Thyroid gland (tissue), 4 donors: Measurements from ENCODE around the gene HIVEP3. TPM values are rescaled to one million over a fixed set of nuclear protein-coding genes. Genes with fewer than 3 reads are reported as not detected.

Experiments
- DNase-seq, 2 donors: peaks; one replicate each; pipeline ENCODE4 v3.0.0-alpha.2; 2019
- H3K27ac ChIP-seq, 3 donors: fragments of 200-600 bp; sonication (generic); 1 replicate in 2 of 3; 2 replicates in 1 of 3; pipeline ENCODE4 v1.5.1; 2016 to 2019; ENCODE audit warnings: mild to moderate bottlenecking in 1 of 3, moderate library complexity in 1 of 3
- H3K27me3 ChIP-seq: fragments of 200-600 bp; sonication (generic); one replicate; pipeline ENCODE4 v1.5.1; 2019
- H3K36me3 ChIP-seq, 2 donors: fragments of 200-600 bp; sonication (generic); one replicate each; pipeline ENCODE4 v1.5.1; 2016 to 2019
- H3K4me1 ChIP-seq, 2 donors: fragments of 200-600 bp; sonication (generic); one replicate each; pipeline ENCODE4 v1.5.1; 2017 to 2019
- H3K4me3 ChIP-seq, 3 donors: fragments of 200-600 bp; sonication (generic); replicated peaks in 1 of 3; 1 replicate in 2 of 3; 2 replicates in 1 of 3; pipeline ENCODE4 v1.5.1; 2016; ENCODE audit warnings: mild to moderate bottlenecking in 1 of 3
- H3K9me3 ChIP-seq: fragments of 200-600 bp; sonication (generic); one replicate; pipeline ENCODE4 v1.5.1; 2017
- CTCF ChIP-seq, 6 experiments: fragments of 200-600 bp in 3 of 6; fragments of 450-650 bp in 3 of 6; sonication (generic) in 3 of 6; IDR thresholded peaks; one replicate each; pipeline ENCODE4 v1.5.1; 2016 to 2019; ENCODE audit warnings: antibody characterized with exemption in 6 of 6, mild to moderate bottlenecking in 2 of 6, inconsistent platforms in 1 of 6, moderate library complexity in 1 of 6
- POLR2A ChIP-seq, 2 donors: fragments of 450-650 bp; IDR thresholded peaks; one replicate each; pipeline ENCODE4 v1.6.1; 2017; ENCODE audit warnings: antibody characterized with exemption in 2 of 2, mild to moderate bottlenecking in 2 of 2, moderate library complexity in 1 of 2
- WGBS, 2 donors: methylation state at CpG; one replicate each; pipeline ENCODE4 v1.1.5; 2017; 5-methylcytosine and 5-hydroxymethylcytosine counted together
- intact Hi-C: fragments of 100-400 bp; cut with DNase I; formaldehyde crosslinking; loops from one replicate; pipeline ENCODE4 v1.15.1; 2023
- total RNA-seq, 4 donors: library from RNA; depleted of rRNA; stranded (reverse); fragments of >200 nt; gene quantifications; one replicate each; pipeline ENCODE4 v1.2.3, GENCODE V29; 2016

HIVEP3 gene
- total RNA-seq, 4 donors from 2014 or later: 9.7 to 13.5 (median 12.5) TPM

GRCh38 chr1:41691424-41691823, 227.3 kb downstream of the HIVEP3 start:
- TF ChIP-seq CTCF (IDR thresholded peaks at IDR 0.05) (no peak), POLR2A (IDR thresholded peaks at IDR 0.05) (no peak)
- WGBS, 2 donors: 92% methylated on average over 2 of the region's 2 CpGs
- Histone ChIP-seq H3K4me1 (peaks cover 0 to 4% of the 10 kb centered on the region in 2 donors), H3K9me3 (no peaks in the 10 kb centered on the region), H3K27me3 (no peaks in the 10 kb centered on the region), H3K27ac (no peak overlapping the region), H3K36me3 (no peaks in the 10 kb centered on the region), H3K4me3 (no peak overlapping the region)
- DNase-seq: no peak
- intact Hi-C loops: no loop called here

GRCh38 chr1:41690331-41690730, 228.4 kb downstream of the HIVEP3 start:
- no peaks in the 10 kb centered on the region for H3K27me3 ChIP-seq
- no peak for DNase-seq
- no peaks in the 10 kb centered on the region for H3K9me3 ChIP-seq
- H3K27ac ChIP-seq: no peak overlapping the region
- intact Hi-C loops: no loop called here
- H3K4me3 ChIP-seq: no peak overlapping the region
- TF ChIP-seq POLR2A (IDR thresholded peaks at IDR 0.05) (no peak), CTCF (IDR thresholded peaks at IDR 0.05) (no peak)
- H3K36me3 ChIP-seq: no peaks in the 10 kb centered on the region
- H3K4me1 ChIP-seq: peaks cover 0 to 4% of the 10 kb centered on the region in 2 donors
- 99% methylated on average over 8 of the region's 8 CpGs for WGBS, 2 donors

- intact Hi-C loops: no loop called here
- TF ChIP-seq CTCF (IDR thresholded peaks at IDR 0.05): no peak
- no peak for TF ChIP-seq POLR2A (IDR thresholded peaks at IDR 0.05)
- H3K4me1 ChIP-seq: peaks cover 0 to 4% of the 10 kb centered on the region in 2 donors
- H3K9me3 ChIP-seq: no peaks in the 10 kb centered on the region
- H3K27me3 ChIP-seq: no peaks in the 10 kb centered on the region
- no peak overlapping the region for H3K4me3 ChIP-seq
- H3K36me3 ChIP-seq: no peaks in the 10 kb centered on the region
- DNase-seq: peak; percentile 28 to 39
- 56 to 68% methylated on average over 7 of the region's 7 CpGs for WGBS, 2 donors
- no peak overlapping the region for H3K27ac ChIP-seq
Measured at GRCh38 chr1:41689558-41689981, 229.2 kb downstream of the HIVEP3 start.

GRCh38 chr1:41689139-41689538, 229.6 kb downstream of the HIVEP3 start:
- Histone ChIP-seq H3K4me1 (peaks cover 0 to 4% of the 10 kb centered on the region in 2 donors), H3K27ac (no peak overlapping the region), H3K36me3 (no peaks in the 10 kb centered on the region), H3K27me3 (no peaks in the 10 kb centered on the region), H3K9me3 (no peaks in the 10 kb centered on the region), H3K4me3 (no peak overlapping the region)
- intact Hi-C loops: no loop called here
- WGBS, 2 donors: 93 to 96% methylated on average over 10 of the region's 10 CpGs
- no peak for TF ChIP-seq POLR2A (IDR thresholded peaks at IDR 0.05)
- TF ChIP-seq CTCF (IDR thresholded peaks at IDR 0.05): no peak
- DNase-seq: no peak

- Histone ChIP-seq H3K4me1 (peaks cover 0 to 4% of the 10 kb centered on the region in 2 donors), H3K27me3 (no peaks in the 10 kb centered on the region), H3K36me3 (no peaks in the 10 kb centered on the region), H3K4me3 (no peak overlapping the region), H3K9me3 (no peaks in the 10 kb centered on the region), H3K27ac (no peak overlapping the region)
- 89 to 100% methylated on average over 1 of the region's 1 CpG for WGBS, 2 donors
- no peak for DNase-seq
- intact Hi-C loops: no loop called here
- TF ChIP-seq POLR2A (IDR thresholded peaks at IDR 0.05): no peak
- TF ChIP-seq CTCF (IDR thresholded peaks at IDR 0.05): no peak
Measured at GRCh38 chr1:41687007-41687406, 231.7 kb downstream of the HIVEP3 start.
